Sigmoid colon (tissue), 4 donors: ENCODE measurements around the gene TTLL10.
A peak's percentile ranks its signal among the peaks of the same experiment; 100 is the strongest.

ENCODE experiments used
- CTCF ChIP-seq, 4 experiments: fragments of 450-650 bp in 3 of 4; fragments of 200-600 bp in 1 of 4; IDR thresholded peaks; one replicate each; pipeline ENCODE4 v1.5.1; 2016 to 2019; ENCODE audit warnings: antibody characterized with exemption in 4 of 4, mild to moderate bottlenecking in 3 of 4, moderate library complexity in 2 of 4
- POLR2A ChIP-seq, 2 donors: fragments of 450-650 bp; IDR thresholded peaks; one replicate each; pipeline ENCODE4 v1.6.1; 2016; ENCODE audit warnings: antibody characterized with exemption in 2 of 2, mild to moderate bottlenecking in 2 of 2, moderate library complexity in 2 of 2
- POLR2AphosphoS5 ChIP-seq, 4 donors: sonication (generic); formaldehyde crosslinking; IDR thresholded peaks; one replicate each; pipeline ENCODE4 v1.6.1; 2017; ENCODE audit warnings: antibody characterized with exemption in 4 of 4

- TF ChIP-seq POLR2AphosphoS5 (IDR thresholded peaks at IDR 0.05) (peak; percentile 81 to 92 (median 88)), CTCF (IDR thresholded peaks at IDR 0.05) (no peak), POLR2A (IDR thresholded peaks at IDR 0.05) (peak; percentile 30 to 84)
These were observed 16.2 kb upstream of the TTLL10 start for GRCh38 chr1:1157426-1157913.
